HepG2 (cell line): ENCODE results near the gene FMO2. TPM values are rescaled to one million over a fixed set of nuclear protein-coding genes. Genes with fewer than 3 reads are reported as not detected.

ENCODE experiments used
- ATAC-seq: fragments of 200-7000 bp; cut with Tn5 transposase; 3 replicates; pipeline ENCODE4 v1.9.1; 2020; ENCODE audit warnings: mild to moderate bottlenecking, moderate library complexity
- BruUV-seq: library from RNA; stranded (reverse); fragments of 400-500 nt; replicated peaks from 2 replicates; lab custom pipeline; 2021; lab: Mats Ljungman, UMichigan
- CTCF ChIA-PET: fragments of 300-600 bp; formaldehyde crosslinking; extraction: SDS; loops from one replicate; lab custom pipeline; 2021; ENCODE audit warnings: low total read pairs, inconsistent platforms, low intra/inter-chr PET ratio; lab: Yijun Ruan, JAX
- POLR2A ChIA-PET: fragments of 350-600 bp; sonication (Branson Sonifier 250); formaldehyde crosslinking; loops from one replicate; lab custom pipeline; 2020; ENCODE audit warnings: antibody characterized with exemption, inconsistent platforms; lab: Yijun Ruan, JAX
- DNase-seq: peaks from one replicate; pipeline ENCODE4 v3.0.0-alpha.2; 2015; ENCODE audit warnings: low spot score
- FAIRE-seq: peaks from 3 replicates; lab custom pipeline; 2011; peaks lifted over from hg19 to GRCh38; lab: Jason Lieb, UNC
- H2AFZ ChIP-seq: one replicate; pipeline ENCODE4 v1.6.1; 2011; ENCODE audit warnings: low read length, inconsistent platforms
- H3K27ac ChIP-seq: fragments of 300-600 bp; 3 replicates; pipeline ENCODE4 v1.8.0; 2011; ENCODE audit warnings: mixed run types, mild to moderate bottlenecking, mixed read lengths, low read length, inconsistent platforms; ENCODE audit not compliant: insufficient read depth; ENCODE audit errors: extremely low read length
- H3K27me3 ChIP-seq, 2 experiments: fragments of 200-600 bp in 1 of 2; 2 replicates in 1 of 2; 3 replicates in 1 of 2; pipeline versions ENCODE4 v1.6.0 to v1.8.0; 2011; ENCODE audit warnings: low read length in 2 of 2, mild to moderate bottlenecking in 2 of 2, moderate library complexity in 2 of 2, inconsistent platforms in 1 of 2; ENCODE audit not compliant: insufficient read depth in 2 of 2, control insufficient read depth in 1 of 2
- H3K36me3 ChIP-seq, 2 experiments: fragments of 200-600 bp in 1 of 2; replicated peaks in 1 of 2; 2 replicates in 1 of 2; 3 replicates in 1 of 2; pipeline versions ENCODE4 v1.5.1 to v1.8.0; 2011; ENCODE audit warnings: low read length in 2 of 2, inconsistent platforms in 1 of 2; ENCODE audit not compliant: insufficient read depth in 2 of 2, control insufficient read depth in 1 of 2
- H3K4me1 ChIP-seq: 2 replicates; pipeline ENCODE4 v1.5.1; 2012; ENCODE audit warnings: low read length, inconsistent platforms; ENCODE audit not compliant: insufficient read depth
- H3K4me2 ChIP-seq: 2 replicates; pipeline ENCODE4 v1.6.0; 2011; ENCODE audit warnings: low read depth, low read length, inconsistent platforms
- H3K4me3 ChIP-seq, 3 experiments: fragments of 200-600 bp in 1 of 3; sonication (generic), shearing (Covaris generic) in 1 of 3; replicated peaks in 1 of 3; 2 replicates each; pipeline ENCODE4 v1.5.1; 2011 to 2016; ENCODE audit warnings: low read length in 3 of 3, inconsistent platforms in 2 of 3, low read depth in 2 of 3, mild to moderate bottlenecking in 2 of 3, control low read depth in 1 of 3, mixed read lengths in 1 of 3; ENCODE audit not compliant: insufficient read depth in 1 of 3
- H3K79me2 ChIP-seq: one replicate; pipeline ENCODE4 v1.6.1; 2011; ENCODE audit warnings: low read length, inconsistent platforms; ENCODE audit not compliant: insufficient read depth
- H3K9ac ChIP-seq: 2 replicates; pipeline ENCODE4 v1.6.0; 2011; ENCODE audit warnings: mild to moderate bottlenecking, low read depth, low read length, inconsistent platforms; ENCODE audit not compliant: insufficient read depth
- H3K9me3 ChIP-seq: 2 replicates; pipeline ENCODE4 v1.5.1; 2012; ENCODE audit warnings: mild to moderate bottlenecking, low read length
- H4K20me1 ChIP-seq: 2 replicates; pipeline ENCODE4 v1.6.0; 2011; ENCODE audit warnings: inconsistent platforms, mild to moderate bottlenecking, low read length, moderate library complexity; ENCODE audit not compliant: insufficient read depth
- CEBPG ChIP-seq: IDR thresholded peaks from 2 replicates; pipeline ENCODE4 v1.6.1; 2016
- E2F2 ChIP-seq: sonication (generic); formaldehyde crosslinking; IDR thresholded peaks from 2 replicates; pipeline ENCODE4 v1.4.0; 2020; ENCODE audit warnings: missing genetic modification reagents, borderline replicate concordance
- HNF1A ChIP-seq, 2 experiments: sonication (generic) in 1 of 2; formaldehyde crosslinking in 1 of 2; IDR thresholded peaks; 2 replicates each; pipeline versions ENCODE4 v1.4.0 to v1.6.1; 2016 to 2020; ENCODE audit warnings: borderline replicate concordance in 1 of 2, low read depth in 1 of 2, mild to moderate bottlenecking in 1 of 2, missing genetic modification reagents in 1 of 2
- MAFK ChIP-seq, 2 experiments: IDR thresholded peaks in 1 of 2; conservative IDR thresholded peaks in 1 of 2; 2 replicates each; pipeline ENCODE4 v1.6.1; 2011; ENCODE audit warnings: improper control_type of control experiment in 2 of 2, low read length in 2 of 2
- MIXL1 ChIP-seq: IDR thresholded peaks from 2 replicates; pipeline ENCODE4 v1.6.1; 2016
- MXD1 ChIP-seq: sonication (generic); formaldehyde crosslinking; IDR thresholded peaks from 2 replicates; pipeline ENCODE4 v1.4.0; 2020; ENCODE audit warnings: mild to moderate bottlenecking, missing genetic modification reagents
- ONECUT2 ChIP-seq: sonication (generic); formaldehyde crosslinking; IDR thresholded peaks from 2 replicates; pipeline ENCODE4 v1.4.0; 2020; ENCODE audit warnings: missing genetic modification reagents
- RARA ChIP-seq: IDR thresholded peaks from 2 replicates; pipeline ENCODE4 v1.6.1; 2016; ENCODE audit warnings: missing genetic modification reagents, missing compliant biosample characterization
- SMARCC2 ChIP-seq: fragments of 450-650 bp; IDR thresholded peaks from 2 replicates; pipeline ENCODE4 v1.6.1; 2017; ENCODE audit warnings: antibody characterized with exemption, mild to moderate bottlenecking
- ZBTB20 ChIP-seq: sonication (generic); formaldehyde crosslinking; IDR thresholded peaks from 2 replicates; pipeline ENCODE4 v1.8.1; 2023; ENCODE audit warnings: missing genetic modification reagents, low read depth, mild to moderate bottlenecking, borderline replicate concordance
- ZBTB7A ChIP-seq: sonication (generic); formaldehyde crosslinking; IDR thresholded peaks from 2 replicates; pipeline ENCODE4 v1.8.0; 2022; ENCODE audit warnings: mild to moderate bottlenecking, missing genetic modification reagents
- ZNF205 ChIP-seq: IDR thresholded peaks from 2 replicates; pipeline ENCODE4 v1.6.1; 2018; ENCODE audit warnings: missing biosample characterization, missing genetic modification reagents
- ZNF878 ChIP-seq: sonication (generic); formaldehyde crosslinking; IDR thresholded peaks from 2 replicates; pipeline ENCODE4 v1.8.1; 2023; ENCODE audit warnings: mild to moderate bottlenecking, missing genetic modification reagents, moderate library complexity
- WGBS: methylation state at CpG from one replicate; pipeline ENCODE4 v1.1.6; 2017; ENCODE audit warnings: low lambda C conversion rate; 5-methylcytosine and 5-hydroxymethylcytosine counted together
- in situ Hi-C: cut with HindIII; loops from 2 replicates; pipeline ENCODE4 v1.10.0; 2017; ENCODE audit warnings: low pct_unique_long_range_greater_than_20kb; ENCODE audit not compliant: extremely low pct_ligation_motif_present
- intact Hi-C: fragments of 100-400 bp; cut with micrococcal nuclease; formaldehyde crosslinking; loops from one replicate; pipeline ENCODE4 v1.10.0; 2022; ENCODE audit not compliant: unreplicated experiment
- polyA plus RNA-seq, 8 experiments: library from polyadenylated mRNA; depleted of rRNA in 3 of 8; stranded (reverse) in 7 of 8; unstranded in 1 of 8; fragments of >200 nt; fragmentation: Illumina TruSeq in 4 of 8; extraction: Trizol in 4 of 8; gene quantifications; 2 replicates each; pipeline versions ENCODE4 v1.2.1 to v1.2.3, GENCODE V29; 2011 to 2016; ENCODE audit warnings: low read depth in 4 of 8, missing spikeins in 1 of 8, mixed read lengths in 1 of 8; ENCODE audit not compliant: insufficient read depth in 1 of 8
- total RNA-seq, 5 experiments: library from RNA; depleted of rRNA; stranded (reverse); fragments of >200 nt; fragmentation: Illumina TruSeq; extraction: Trizol; gene quantifications; 2 replicates each; pipeline ENCODE4 v1.2.3, GENCODE V29; 2016; ENCODE audit warnings: low read depth in 1 of 5
- TF ChIP-seq, protein P1 (sequence below): sonication (generic); formaldehyde crosslinking; IDR thresholded peaks from 2 replicates; pipeline ENCODE4 v1.4.0; 2020; ENCODE audit warnings: missing genetic modification reagents, borderline replicate concordance
- TF ChIP-seq, protein P2 (sequence below): IDR thresholded peaks from 2 replicates; pipeline ENCODE4 v1.6.1; 2016; ENCODE audit warnings: mild to moderate bottlenecking

The FMO2 gene
- total and polyA plus RNA-seq, 2 of the 13 experiments (the other 11 are each of a cell fraction or from before 2014, with no cell fraction given), result not detected

DNA sequence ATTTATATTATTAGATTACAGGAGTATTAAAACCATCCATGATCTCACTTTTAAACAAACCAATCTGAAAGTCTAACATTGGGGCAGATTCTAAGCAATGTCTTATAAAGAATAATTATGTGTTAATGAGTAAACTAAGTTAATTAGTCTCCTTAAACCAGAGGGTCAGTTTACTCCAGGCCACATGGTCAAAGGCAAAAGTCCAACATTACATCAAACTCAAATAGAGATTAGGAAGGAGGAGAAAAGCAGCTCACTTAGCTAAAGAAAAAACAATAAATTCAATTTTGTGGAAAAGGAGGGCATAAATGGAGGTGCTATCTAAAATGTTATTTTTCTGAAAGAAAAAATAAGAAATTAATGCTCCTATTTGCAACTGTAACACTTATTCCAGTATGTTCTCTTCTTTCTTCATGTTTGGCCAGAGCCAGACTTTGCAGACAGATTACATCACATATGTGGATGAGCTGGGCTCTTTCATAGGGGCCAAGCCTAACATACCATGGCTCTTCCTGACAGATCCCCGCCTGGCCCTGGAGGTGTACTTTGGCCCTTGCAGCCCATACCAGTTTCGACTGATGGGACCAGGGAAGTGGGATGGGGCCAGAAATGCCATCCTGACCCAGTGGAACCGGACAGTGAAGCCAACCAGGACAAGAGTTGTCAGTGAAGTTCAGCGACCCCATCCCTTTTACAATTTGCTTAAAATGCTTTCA lies 24.3 kb upstream of the FMO2 start:
- peak; percentile 97 for ATAC-seq
- intact Hi-C loops (no loop called here), in situ Hi-C loops (no loop called here)
- Histone ChIP-seq H3K79me2 (no peaks in the 10 kb centered on the region), H3K4me3 (0 out of 6 replicates have a peak overlapping the region, but pooled peaks of 1 of the 3 experiments have one; percentile 20), H4K20me1 (no peaks in the 10 kb centered on the region), H3K36me3 (no peaks in the 10 kb centered on the region), H3K4me1 (peaks cover 22% of the 10 kb centered on the region), H2AFZ (no peak overlapping the region), H3K27me3 (no peaks in the 10 kb centered on the region), H3K4me2 (peak overlapping the region; percentile 55), H3K9me3 (no peaks in the 10 kb centered on the region), H3K9ac (no peak overlapping the region), H3K27ac (peak overlapping the region; percentile 66)
- DNase-seq, result peak; percentile 49
- ChIA-PET CTCF (no interaction called here), POLR2A (interaction anchor here (0.8 kb wide), 1 partner anchor 18 kb away, joined by 3 read pairs; no protein-coding TSS in a partner anchor)
- BruUV-seq, result no TSS peak
- WGBS, result 0% methylated on average over 4 of the region's 4 CpGs
- peak; percentile 21 for FAIRE-seq
- TF ChIP-seq ZBTB20 (CRISPR knock-in tag) (no peak), ZNF205 (CRISPR knock-in tag) (no peak), SMARCC2 (no peak), CEBPG (CRISPR knock-in tag) (peak; percentile 55; the same call in 1 of the 2 replicates), MIXL1 (CRISPR knock-in tag) (peak; percentile 52; the same call in 1 of the 2 replicates), MXD1 (no peak), ZBTB7A (CRISPR knock-in tag) (no peak), ZNF878 (CRISPR knock-in tag) (no peak), E2F2 (CRISPR knock-in tag) (no peak), RARA (CRISPR knock-in tag) (peak; percentile 31; the same call in 1 of the 2 replicates), HNF1A (IDR thresholded peaks at IDR 0.05; ENCODE audit: low read depth) (peak; percentile 7; the same call in 1 of the 2 replicates), HNF1A (CRISPR knock-in tag; IDR thresholded peaks at IDR 0.05; ENCODE audit: borderline replicate concordance) (no peak), ONECUT2 (CRISPR knock-in tag) (no peak), MAFK (conservative IDR thresholded peaks at IDR 0.05 in 1 of 2, IDR thresholded peaks at IDR 0.05 in 1 of 2; ENCODE audit: low read length in 2 of 2) (peak in 1 of 2 experiments; percentile 85; a peak in 2 of 4 replicates)
- TF ChIP-seq, protein P1, sequence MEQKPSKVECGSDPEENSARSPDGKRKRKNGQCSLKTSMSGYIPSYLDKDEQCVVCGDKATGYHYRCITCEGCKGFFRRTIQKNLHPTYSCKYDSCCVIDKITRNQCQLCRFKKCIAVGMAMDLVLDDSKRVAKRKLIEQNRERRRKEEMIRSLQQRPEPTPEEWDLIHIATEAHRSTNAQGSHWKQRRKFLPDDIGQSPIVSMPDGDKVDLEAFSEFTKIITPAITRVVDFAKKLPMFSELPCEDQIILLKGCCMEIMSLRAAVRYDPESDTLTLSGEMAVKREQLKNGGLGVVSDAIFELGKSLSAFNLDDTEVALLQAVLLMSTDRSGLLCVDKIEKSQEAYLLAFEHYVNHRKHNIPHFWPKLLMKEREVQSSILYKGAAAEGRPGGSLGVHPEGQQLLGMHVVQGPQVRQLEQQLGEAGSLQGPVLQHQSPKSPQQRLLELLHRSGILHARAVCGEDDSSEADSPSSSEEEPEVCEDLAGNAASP (CRISPR knock-in tag), result no peak
- TF ChIP-seq, protein P2, sequence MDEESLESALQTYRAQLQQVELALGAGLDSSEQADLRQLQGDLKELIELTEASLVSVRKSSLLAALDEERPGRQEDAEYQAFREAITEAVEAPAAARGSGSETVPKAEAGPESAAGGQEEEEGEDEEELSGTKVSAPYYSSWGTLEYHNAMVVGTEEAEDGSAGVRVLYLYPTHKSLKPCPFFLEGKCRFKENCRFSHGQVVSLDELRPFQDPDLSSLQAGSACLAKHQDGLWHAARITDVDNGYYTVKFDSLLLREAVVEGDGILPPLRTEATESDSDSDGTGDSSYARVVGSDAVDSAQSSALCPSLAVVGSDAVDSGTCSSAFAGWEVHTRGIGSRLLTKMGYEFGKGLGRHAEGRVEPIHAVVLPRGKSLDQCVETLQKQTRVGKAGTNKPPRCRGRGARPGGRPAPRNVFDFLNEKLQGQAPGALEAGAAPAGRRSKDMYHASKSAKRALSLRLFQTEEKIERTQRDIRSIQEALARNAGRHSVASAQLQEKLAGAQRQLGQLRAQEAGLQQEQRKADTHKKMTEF (CRISPR knock-in tag), result 0 out of 2 replicates have a peak, but pooled peaks have one; percentile 9
